Activated T-cell treated with anti-CD3 and anti-CD28 coated beads for 4 hours (primary cell): ENCODE measurements around the gene SCN2A.

ENCODE experiments used
- DNase-seq: peaks from one replicate; pipeline ENCODE4 v3.0.0-alpha.2; 2020

The SCN2A gene

DNA sequence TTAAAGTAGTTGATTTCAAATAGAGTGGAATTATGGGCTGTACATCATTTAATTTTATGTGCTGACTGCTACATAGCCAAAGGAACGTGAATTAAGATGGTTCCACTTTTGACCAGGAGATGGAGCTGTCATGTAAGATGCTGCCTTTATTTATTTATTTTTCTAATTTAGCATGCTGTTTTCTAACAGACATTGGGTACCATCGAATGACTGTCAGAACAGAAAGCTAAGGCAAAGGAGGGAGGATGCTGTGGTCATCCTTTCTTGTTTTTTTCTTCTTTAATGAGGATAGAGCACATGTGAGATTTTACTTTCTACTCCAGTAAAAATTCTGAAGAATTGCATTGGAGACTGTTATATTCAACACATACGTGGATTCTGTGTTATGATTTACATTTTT lies at the start of gene SCN2A:
SCN2A (plus strand) TSS at position 185 of the 400 bp plus-strand sequence. CDS start 56,410 bp downstream, outside the sequence.
- DNase-seq: no peak

DNA sequence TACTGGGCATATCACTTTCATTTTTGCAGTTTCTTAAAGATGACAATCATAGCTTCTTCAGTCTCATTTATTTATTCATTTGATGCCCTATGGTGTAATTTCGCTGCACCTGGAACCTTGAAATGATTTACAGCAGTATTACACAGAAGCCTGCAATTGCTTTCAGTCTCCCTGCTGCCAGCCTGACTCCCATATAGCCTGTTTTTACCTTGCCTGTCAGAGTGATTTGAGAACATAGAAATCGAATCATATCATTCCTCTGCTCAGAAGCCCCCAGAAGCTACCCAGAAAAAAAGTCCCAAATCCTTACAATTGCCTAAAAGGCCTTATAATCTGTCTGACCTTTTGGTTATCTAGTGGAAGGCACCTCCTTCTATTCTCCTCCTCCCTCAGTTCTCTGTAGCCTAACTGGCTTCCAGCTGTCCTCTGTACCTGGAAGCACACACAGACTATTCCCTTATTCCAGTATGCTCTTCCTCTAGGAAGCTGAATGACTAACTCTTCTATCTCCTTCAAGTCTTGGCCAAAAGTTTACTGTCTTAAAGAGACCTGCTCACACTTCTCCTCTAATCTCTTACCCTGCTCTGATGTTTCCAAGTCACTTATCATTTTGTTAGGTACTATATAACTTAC lies 48.0 kb upstream of the SCN2A start:
- DNase-seq: no peak

GRCh38 chr2:165192729-165193128 lies 46.5 kb upstream of the SCN2A start:
- DNase-seq: no peak

- no peak for DNase-seq
Measured at GRCh38 chr2:165193178-165193777, 45.9 kb upstream of the SCN2A start.

- no peak for DNase-seq
Measured at GRCh38 chr2:165196411-165196810, 42.8 kb upstream of the SCN2A start.

DNA sequence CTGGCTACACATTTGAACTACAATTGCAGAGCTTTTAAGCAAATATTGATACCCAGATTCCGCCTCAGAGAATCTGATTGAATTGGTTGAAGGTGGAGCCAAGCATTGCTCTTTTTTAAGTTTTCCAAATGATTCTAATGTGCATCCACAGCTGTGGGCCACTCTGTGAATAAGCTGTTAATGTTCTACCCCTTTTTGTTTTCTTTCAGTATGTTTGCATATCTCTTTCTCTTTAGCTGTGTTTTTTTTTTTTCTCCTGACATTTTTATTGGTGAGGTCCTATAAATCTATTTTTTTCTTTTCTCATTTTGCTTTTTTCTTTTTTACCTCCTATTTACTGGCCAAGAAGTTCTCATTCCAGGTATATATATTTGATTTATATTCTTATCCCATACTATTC lies 41.9 kb upstream of the SCN2A start:
- no peak for DNase-seq

DNA sequence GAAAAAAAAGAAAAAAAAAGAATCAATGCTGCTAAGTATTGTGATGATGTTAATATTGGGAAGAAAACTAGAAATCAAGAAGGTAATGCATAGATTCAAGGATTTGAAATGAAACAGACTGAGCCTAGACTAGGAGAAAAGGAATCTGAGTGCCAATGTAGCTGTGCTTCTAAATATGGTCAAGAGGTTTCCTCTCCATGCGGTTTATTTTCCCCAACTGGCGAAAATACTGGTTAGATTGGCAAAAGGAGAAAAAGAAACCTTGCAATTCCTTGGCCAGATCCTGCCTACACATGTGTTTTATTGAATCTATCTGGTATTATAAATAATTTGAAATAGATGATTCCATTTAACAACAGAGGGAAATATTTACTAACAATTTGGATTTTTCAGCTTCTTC lies 41.0 kb upstream of the SCN2A start:
- no peak for DNase-seq

GRCh38 chr2:165202239-165202638 lies 37.0 kb upstream of the SCN2A start:
- DNase-seq: no peak

DNA sequence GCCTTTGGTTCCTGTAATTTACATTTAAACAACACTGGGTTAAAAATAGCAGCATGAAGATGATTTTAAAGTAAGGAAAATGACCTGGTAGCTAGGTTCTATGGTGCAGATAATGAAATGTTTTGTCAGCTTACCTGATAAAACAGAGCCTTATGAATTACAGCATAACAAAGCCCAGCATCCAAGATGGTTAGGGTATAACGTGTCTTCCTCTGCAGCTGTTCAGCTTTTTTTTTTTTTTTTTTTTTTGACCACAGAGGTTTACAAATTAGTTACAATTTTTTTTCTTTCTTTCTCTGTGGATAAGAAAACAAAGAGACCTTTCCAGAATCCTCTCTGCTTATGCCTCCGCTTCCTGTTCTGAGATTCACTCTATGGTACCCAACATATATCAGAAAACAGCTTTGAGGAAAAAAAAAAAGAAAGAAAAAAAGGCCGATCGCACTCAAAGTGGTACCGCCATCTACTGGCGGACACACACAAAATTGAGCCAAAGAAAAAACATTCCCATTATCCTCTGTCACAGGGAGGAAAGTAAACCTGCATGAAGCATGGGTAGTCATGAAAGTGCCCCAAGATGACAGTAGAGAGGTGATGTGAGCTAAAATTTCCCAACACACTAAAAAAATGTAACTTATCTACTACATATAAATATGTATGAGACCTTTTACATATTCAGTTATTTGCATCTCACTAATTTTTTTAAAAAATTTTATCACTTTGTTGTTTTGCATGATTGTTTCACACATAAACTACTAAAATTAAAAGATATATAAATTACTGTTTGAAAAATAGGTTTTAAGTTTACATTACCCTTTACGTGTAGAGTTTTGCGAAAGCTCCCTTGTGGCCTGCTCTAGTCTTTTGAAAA lies 35.3 kb upstream of the SCN2A start, which contains the start of gene SCN3A:
SCN3A (minus strand) TSS at position 362 of the 871 bp plus-strand sequence. CDS start 27,656 bp downstream, outside the sequence.
- DNase-seq: no peak

- DNase-seq: no peak
Measured at GRCh38 chr2:165205865-165206264, 33.3 kb upstream of the SCN2A start.

- DNase-seq: no peak
Measured at GRCh38 chr2:165208094-165208493, 31.1 kb upstream of the SCN2A start.

DNA sequence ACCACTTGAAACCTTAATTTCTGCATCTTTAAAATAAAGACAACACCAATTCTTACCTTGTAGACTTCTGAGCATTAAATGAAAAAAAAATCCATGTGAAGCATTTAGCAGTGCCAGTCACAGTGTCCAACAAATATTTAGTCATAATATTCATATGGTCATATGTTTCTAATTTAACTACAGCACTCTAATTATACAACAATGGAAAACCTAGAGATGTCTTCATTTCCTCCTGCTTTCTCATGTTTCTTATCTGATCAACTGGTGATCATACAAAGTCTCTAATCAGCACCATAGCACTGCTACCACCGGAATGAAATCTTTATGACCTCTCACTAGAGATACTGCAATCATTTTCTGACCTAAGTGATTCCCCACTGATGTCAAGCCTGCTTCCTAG lies 25.1 kb upstream of the SCN2A start:
- no peak for DNase-seq

DNA sequence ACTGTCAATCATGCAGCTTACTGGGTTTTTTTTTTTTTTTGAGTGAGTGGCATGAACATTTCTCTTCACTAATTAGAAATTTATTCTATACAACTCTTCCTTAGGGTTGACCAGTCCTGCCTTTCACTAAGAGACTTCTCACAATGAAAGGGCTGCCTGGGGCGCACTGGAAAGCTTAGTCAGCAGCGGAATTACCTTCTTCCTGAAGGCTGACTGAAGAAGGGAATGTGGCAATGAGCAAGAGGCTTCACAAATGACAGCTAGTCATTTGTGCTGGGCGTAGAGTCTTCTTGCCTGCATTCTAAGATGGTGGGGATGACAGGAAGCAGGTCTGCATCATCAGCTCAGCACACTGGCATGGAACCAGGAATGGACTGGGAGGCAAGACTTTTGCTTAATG lies 19.7 kb upstream of the SCN2A start:
- DNase-seq: no peak

DNA sequence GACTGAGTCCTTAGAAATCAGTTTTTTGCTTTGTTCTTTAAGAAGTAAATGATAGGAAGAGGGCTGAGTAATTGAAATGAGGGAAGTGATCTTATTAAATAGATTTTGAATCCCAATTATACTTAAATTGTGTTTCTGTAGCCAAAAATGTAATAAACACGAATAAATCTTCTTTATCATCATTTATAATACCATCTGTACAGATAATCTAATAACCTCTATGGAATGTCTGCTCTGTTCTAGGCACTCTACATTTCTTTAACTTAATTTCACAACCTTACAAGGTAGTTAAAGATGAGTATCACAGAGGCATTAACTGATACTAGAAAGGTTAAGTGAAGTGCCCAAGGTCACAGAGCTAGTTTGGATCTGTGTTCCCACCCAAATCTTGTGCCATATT lies 14.3 kb upstream of the SCN2A start:
- no peak for DNase-seq

GRCh38 chr2:165227571-165227970 lies 11.6 kb upstream of the SCN2A start:
- DNase-seq: no peak

DNA sequence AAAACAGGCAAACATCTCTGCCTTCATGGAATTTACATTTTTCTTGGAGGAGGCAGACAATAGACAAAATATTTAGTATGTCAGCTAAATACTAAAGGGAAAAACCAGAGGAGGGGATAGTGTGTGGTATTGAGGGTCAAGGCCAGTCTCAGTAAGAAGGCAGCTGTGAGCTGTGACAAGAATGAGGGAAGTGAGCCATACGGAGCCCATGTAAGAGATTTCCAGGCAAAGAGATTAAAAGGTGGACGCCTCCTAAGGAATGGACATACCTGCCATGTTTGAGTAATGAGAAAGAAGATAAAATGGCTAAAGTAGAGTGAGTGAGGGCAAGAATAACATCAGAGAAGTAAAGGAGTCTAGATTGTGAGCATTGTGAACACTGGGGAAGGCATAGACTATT lies 2.2 kb upstream of the SCN2A start:
- DNase-seq: no peak

DNA sequence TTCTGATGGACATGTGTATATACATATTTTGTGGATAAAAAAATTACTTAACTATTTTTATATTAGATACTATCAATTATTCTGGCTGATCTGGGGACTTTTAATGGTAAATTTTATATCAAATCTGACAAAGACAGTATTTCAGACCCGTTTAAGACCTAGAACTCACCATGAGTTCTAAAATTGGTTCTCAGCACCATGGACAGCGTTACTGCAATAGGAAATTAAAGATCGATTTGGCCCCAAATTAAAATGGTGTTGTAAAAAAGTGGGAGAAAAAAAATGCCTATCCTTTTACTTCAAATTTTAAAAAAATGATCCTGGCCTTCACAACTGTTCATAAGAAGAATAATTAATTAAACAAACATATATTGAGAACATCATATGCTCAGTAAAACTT lies 919 bp upstream of the SCN2A start:
- no peak for DNase-seq

DNA sequence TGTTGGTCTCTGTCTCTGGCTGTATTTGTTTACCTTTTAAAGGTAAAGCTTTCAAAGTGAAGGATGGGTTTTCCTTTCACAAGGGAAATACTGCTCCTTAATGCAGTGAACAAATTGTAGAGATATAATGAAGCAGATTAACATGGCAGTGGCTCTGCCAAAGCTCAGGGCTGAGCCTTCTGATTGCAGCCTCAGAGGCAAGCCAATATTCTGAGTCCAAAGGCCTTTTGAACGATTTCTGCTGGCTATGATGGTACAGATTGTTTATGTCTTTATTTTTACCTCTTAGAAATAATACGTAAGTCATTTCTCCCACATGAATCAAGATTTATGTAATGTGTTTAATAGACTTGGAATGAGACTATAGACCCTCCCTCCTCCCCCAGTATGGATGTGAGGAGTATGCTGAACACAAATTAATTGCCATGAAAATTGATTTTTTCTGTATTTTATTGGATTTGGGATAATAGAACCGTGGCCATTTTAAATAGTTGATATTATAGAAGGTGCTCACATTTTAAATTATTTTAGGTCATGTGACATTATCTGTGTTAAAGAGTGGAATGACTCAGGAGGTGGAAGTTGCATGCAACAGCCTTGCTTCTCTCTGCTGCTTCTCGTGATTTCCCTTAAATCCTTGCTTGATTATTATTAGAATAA lies 772 bp downstream of the SCN2A start:
- no peak for DNase-seq

GRCh38 chr2:165240916-165241315 lies 1.7 kb downstream of the SCN2A start:
- DNase-seq: no peak

DNA sequence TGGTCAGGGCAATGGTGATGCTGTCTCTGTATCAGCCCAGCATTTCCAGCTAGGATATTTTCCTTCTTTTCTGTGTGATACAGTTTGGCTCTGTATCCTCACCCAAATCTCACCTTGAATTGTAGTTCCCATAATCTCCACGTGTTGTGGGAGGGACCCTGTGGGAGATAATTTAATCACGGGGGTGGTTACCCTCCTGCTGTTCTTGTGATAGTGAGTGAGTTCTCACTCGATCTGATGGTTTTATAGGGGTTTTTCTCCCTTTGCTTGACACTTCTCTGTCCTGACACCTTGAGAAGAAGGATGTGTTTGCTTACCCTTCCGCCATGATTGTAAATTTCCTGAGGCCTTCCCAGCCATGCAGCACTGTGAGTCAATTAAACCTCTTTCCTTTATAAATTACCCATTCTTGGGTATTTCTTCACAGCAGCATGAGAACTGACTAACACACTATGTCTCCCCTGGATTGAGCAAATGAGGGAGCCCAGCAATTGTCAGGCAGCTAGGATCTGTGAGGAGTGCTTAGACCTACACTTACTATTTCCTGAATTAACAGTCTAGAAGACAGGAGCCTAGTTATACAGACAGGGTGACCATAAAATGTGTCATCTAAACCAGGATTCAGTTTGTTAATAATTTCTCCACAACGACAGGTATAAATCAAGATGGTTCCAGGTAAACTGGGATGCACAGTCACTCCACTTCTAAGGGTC lies 6.0 kb downstream of the SCN2A start:
- no peak for DNase-seq

- DNase-seq: no peak
Measured at GRCh38 chr2:165248238-165248637, 9.0 kb downstream of the SCN2A start.

DNA sequence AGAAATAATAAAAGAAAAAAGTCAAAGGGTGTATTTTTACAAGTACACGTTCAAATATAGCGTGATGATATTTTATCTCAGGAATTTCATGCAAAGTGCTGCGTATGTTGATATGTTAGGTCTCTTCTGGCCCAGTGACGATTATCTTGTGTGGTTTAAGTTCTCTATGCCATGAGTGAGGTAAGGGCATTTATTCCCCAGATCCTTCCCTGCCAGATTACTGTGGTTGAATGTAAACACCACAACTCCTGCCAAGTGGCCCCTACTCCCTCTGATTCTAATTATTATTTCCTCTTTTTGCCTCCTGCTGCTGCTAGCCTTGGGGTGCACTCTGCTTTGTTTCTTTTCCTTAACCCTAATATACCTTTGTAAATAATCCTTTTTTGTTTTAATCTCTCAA lies 12.2 kb downstream of the SCN2A start:
- DNase-seq: no peak

GRCh38 chr2:165253178-165253577 lies 14.0 kb downstream of the SCN2A start:
- DNase-seq: no peak
